Uterus (tissue), 2 donors: ENCODE results near the gene ADORA2A.

Source experiments
- POLR2A ChIP-seq, 2 donors: fragments of 450-650 bp; IDR thresholded peaks; one replicate each; pipeline ENCODE4 v1.6.1; 2016; ENCODE audit warnings: antibody characterized with exemption in 2 of 2, mild to moderate bottlenecking in 1 of 2, moderate library complexity in 1 of 2
- TF ChIP-seq, protein P1 (sequence below), 4 experiments: fragments of 200-600 bp in 2 of 4; fragments of 450-650 bp in 2 of 4; sonication (generic) in 2 of 4; IDR thresholded peaks; one replicate each; pipeline ENCODE4 v1.5.1; 2016 to 2019; ENCODE audit warnings: antibody characterized with exemption in 4 of 4, mild to moderate bottlenecking in 2 of 4, moderate library complexity in 1 of 4

DNA sequence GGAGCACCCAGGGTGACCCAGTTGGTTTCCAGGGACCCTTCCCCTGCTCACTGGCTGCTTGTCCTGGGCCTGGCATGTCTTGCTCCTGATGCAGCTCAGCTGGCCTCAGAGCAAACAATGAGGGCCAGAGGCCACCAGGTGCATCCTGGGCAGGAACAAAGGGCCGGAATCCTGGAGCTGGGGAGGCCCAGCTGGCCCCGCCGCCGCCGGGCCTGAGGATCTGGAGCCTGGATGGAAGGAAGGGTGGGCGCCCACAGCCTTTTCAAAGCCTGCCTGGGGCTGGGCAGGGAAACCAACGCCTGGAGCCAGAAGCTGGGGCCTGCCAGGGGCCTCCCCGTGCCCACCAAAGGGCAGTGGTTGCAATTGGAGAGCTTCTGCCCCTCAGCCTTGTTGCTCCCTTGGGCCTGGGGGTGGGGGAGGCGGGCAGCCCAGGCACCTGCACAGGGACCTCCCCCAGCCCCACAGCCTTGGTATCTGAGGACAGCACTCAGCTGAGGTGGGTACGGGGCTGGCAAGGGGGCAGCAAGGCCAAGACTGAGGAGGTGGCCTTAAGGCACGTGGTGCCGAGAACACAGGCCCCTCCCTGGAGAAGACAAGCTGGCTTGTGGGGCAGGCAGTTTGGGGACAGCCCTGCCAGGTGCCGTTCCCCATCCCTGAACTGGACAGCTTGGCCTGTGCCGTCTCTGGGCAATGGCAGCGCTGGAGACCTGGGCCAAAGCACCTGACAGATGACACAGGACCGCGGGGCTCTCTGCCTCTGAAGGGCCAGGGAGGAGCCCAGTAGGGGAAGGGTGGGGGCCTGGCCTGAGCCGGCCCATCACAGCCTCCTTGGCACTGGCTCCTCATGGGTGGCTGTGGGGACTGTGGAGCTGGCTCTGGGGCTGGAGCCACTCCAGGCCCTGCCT, 7.1 kb upstream of the ADORA2A start:
- TF ChIP-seq, protein P1, sequence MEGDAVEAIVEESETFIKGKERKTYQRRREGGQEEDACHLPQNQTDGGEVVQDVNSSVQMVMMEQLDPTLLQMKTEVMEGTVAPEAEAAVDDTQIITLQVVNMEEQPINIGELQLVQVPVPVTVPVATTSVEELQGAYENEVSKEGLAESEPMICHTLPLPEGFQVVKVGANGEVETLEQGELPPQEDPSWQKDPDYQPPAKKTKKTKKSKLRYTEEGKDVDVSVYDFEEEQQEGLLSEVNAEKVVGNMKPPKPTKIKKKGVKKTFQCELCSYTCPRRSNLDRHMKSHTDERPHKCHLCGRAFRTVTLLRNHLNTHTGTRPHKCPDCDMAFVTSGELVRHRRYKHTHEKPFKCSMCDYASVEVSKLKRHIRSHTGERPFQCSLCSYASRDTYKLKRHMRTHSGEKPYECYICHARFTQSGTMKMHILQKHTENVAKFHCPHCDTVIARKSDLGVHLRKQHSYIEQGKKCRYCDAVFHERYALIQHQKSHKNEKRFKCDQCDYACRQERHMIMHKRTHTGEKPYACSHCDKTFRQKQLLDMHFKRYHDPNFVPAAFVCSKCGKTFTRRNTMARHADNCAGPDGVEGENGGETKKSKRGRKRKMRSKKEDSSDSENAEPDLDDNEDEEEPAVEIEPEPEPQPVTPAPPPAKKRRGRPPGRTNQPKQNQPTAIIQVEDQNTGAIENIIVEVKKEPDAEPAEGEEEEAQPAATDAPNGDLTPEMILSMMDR (IDR thresholded peaks at IDR 0.05): no peak
- TF ChIP-seq POLR2A (IDR thresholded peaks at IDR 0.05): no peak
